ENCODE results near the gene BRSK2.
A peak's percentile ranks its signal among the peaks of the same experiment; 100 is the strongest.

Gene BRSK2

GRCh38 chr11:1381793-1382425 is 7.8 kb upstream of the BRSK2 start:
- no peak for TF ChIP-seq CTCF (conservative IDR thresholded peaks at IDR 0.05; ENCODE audit: low read length)

GRCh38 chr11:1382429-1382828 is 7.3 kb upstream of the BRSK2 start:
- no peak overlapping the region for H3K4me3 ChIP-seq (ENCODE audit: low read length)
- DNase-seq (ENCODE audit: low read depth), result no peak
- no peak for TF ChIP-seq CTCF (conservative IDR thresholded peaks at IDR 0.05; ENCODE audit: low read length)

More at GRCh38 chr11:1381793-1382425, 7.8 kb upstream of the BRSK2 start:
- no peak for DNase-seq (ENCODE audit: low read depth)
- no peak overlapping the region for H3K4me3 ChIP-seq (ENCODE audit: low read length)

GRCh38 chr11:1382831-1383607 is 6.7 kb upstream of the BRSK2 start:
- DNase-seq (ENCODE audit: low read depth), result peak; percentile 48
- no peak for TF ChIP-seq CTCF (conservative IDR thresholded peaks at IDR 0.05; ENCODE audit: low read length)
- peak overlapping the region; percentile 64 for H3K4me3 ChIP-seq (ENCODE audit: low read length)

GRCh38 chr11:1384199-1384970 is 5.3 kb upstream of the BRSK2 start:
- TF ChIP-seq CTCF (conservative IDR thresholded peaks at IDR 0.05; ENCODE audit: low read length), result no peak
- peak; percentile 16 for DNase-seq (ENCODE audit: low read depth)
- no peak overlapping the region for H3K4me3 ChIP-seq (ENCODE audit: low read length)

GRCh38 chr11:1387521-1387920 is 2.2 kb upstream of the BRSK2 start:
- no peak for TF ChIP-seq CTCF (conservative IDR thresholded peaks at IDR 0.05; ENCODE audit: low read length)
- no peak overlapping the region for H3K4me3 ChIP-seq (ENCODE audit: low read length)

GRCh38 chr11:1387961-1388762 is 1.6 kb upstream of the BRSK2 start:
- DNase-seq (ENCODE audit: low read depth), result no peak
- no peak overlapping the region for H3K4me3 ChIP-seq (ENCODE audit: low read length)
- TF ChIP-seq CTCF (conservative IDR thresholded peaks at IDR 0.05; ENCODE audit: low read length), result no peak

More at GRCh38 chr11:1387521-1387920, 2.2 kb upstream of the BRSK2 start:
- DNase-seq (ENCODE audit: low read depth), result no peak

Measured in AG10803 (cell line).